Gastrocnemius medialis (tissue), 4 donors: Measurements from ENCODE around the gene LHPP. TPM values are rescaled to one million over a fixed set of nuclear protein-coding genes. Genes with fewer than 3 reads are reported as not detected.
A peak's percentile ranks its signal among the peaks of the same experiment; 100 is the strongest.

Experiments
- ATAC-seq, 2 donors: fragments of 150-250 bp; one replicate each; pipeline ENCODE4 v1.9.1; 2016
- DNase-seq, 2 donors: peaks; one replicate each; pipeline ENCODE4 v3.0.0-alpha.2; 2019
- H3K27ac ChIP-seq, 4 donors: fragments of 200-600 bp; sonication (generic); 1 replicate in 1 of 4; 2 replicates in 3 of 4; pipeline ENCODE4 v1.5.1; 2016 to 2018; ENCODE audit warnings: mild to moderate bottlenecking in 2 of 4, moderate library complexity in 1 of 4
- H3K27me3 ChIP-seq, 3 donors: fragments of 200-600 bp; sonication (generic) in 2 of 3; 1 replicate in 1 of 3; 2 replicates in 2 of 3; pipeline versions ENCODE4 v1.5.1 to v1.6.0; 2016 to 2019; ENCODE audit warnings: mild to moderate bottlenecking in 1 of 3, moderate library complexity in 1 of 3
- H3K36me3 ChIP-seq, 2 donors: fragments of 200-600 bp; sonication (generic) in 1 of 2; one replicate each; pipeline ENCODE4 v1.5.1; 2017 to 2018
- H3K4me1 ChIP-seq, 2 donors: fragments of 200-600 bp; sonication (generic) in 1 of 2; one replicate each; pipeline ENCODE4 v1.5.1; 2016 to 2017; ENCODE audit warnings: mild to moderate bottlenecking in 2 of 2
- H3K4me3 ChIP-seq, 4 donors: fragments of 200-600 bp; sonication (generic) in 3 of 4; 1 replicate in 1 of 4; 2 replicates in 3 of 4; pipeline ENCODE4 v1.5.1; 2016 to 2019; ENCODE audit warnings: mild to moderate bottlenecking in 2 of 4
- H3K9me3 ChIP-seq, 3 donors: fragments of 200-600 bp; sonication (generic) in 2 of 3; 1 replicate in 1 of 3; 2 replicates in 2 of 3; pipeline ENCODE4 v1.5.1; 2016 to 2019
- POLR2A ChIP-seq, 2 donors: fragments of 450-650 bp; IDR thresholded peaks; one replicate each; pipeline ENCODE4 v1.6.1; 2017; ENCODE audit warnings: antibody characterized with exemption in 2 of 2, mild to moderate bottlenecking in 2 of 2, moderate library complexity in 2 of 2
- in situ Hi-C, 4 donors: fragments of 200-750 bp; cut with MboI; loops; one replicate each; pipeline versions ENCODE4 v1.15.0 to v1.8.0; 2017; ENCODE audit warnings: low sequenced_read_pairs in 4 of 4
- intact Hi-C: fragments of 100-400 bp; cut with DNase I; formaldehyde crosslinking; loops from one replicate; pipeline ENCODE4 v1.15.1; 2023; ENCODE audit warnings: low total_unique reads
- total RNA-seq, 4 donors: library from RNA; depleted of rRNA; stranded (reverse); fragments of >200 nt; gene quantifications; one replicate each; pipeline versions ENCODE4 v1.1.0 to v1.2.3, GENCODE V29; 2016
- TF ChIP-seq, protein P1 (sequence below), 5 experiments: fragments of 450-650 bp in 3 of 5; fragments of 200-600 bp in 2 of 5; sonication (generic) in 2 of 5; IDR thresholded peaks in 4 of 5; conservative IDR thresholded peaks in 1 of 5; 1 replicate in 4 of 5; 2 replicates in 1 of 5; pipeline ENCODE4 v1.5.1; 2016 to 2019; ENCODE audit warnings: antibody characterized with exemption in 5 of 5, mild to moderate bottlenecking in 3 of 5, moderate library complexity in 3 of 5

Gene LHPP
- total RNA-seq, 4 donors from 2014 or later, result 4.9 to 16.0 (median 12.2) TPM

GRCh38 chr10:124520558-124521428 lies 59.2 kb downstream of the LHPP start:
- ATAC-seq, result no peak
- TF ChIP-seq, protein P1, sequence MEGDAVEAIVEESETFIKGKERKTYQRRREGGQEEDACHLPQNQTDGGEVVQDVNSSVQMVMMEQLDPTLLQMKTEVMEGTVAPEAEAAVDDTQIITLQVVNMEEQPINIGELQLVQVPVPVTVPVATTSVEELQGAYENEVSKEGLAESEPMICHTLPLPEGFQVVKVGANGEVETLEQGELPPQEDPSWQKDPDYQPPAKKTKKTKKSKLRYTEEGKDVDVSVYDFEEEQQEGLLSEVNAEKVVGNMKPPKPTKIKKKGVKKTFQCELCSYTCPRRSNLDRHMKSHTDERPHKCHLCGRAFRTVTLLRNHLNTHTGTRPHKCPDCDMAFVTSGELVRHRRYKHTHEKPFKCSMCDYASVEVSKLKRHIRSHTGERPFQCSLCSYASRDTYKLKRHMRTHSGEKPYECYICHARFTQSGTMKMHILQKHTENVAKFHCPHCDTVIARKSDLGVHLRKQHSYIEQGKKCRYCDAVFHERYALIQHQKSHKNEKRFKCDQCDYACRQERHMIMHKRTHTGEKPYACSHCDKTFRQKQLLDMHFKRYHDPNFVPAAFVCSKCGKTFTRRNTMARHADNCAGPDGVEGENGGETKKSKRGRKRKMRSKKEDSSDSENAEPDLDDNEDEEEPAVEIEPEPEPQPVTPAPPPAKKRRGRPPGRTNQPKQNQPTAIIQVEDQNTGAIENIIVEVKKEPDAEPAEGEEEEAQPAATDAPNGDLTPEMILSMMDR (IDR thresholded peaks at IDR 0.05 in 4 of 5, conservative IDR thresholded peaks at IDR 0.05 in 1 of 5), result no peak
- no peak for TF ChIP-seq POLR2A (IDR thresholded peaks at IDR 0.05)

GRCh38 chr10:124521429-124521871 lies 59.8 kb downstream of the LHPP start:
- ATAC-seq, result peak; percentile 58 to 72
- Histone ChIP-seq H3K4me1 (peaks cover 19 to 30% of the 10 kb centered on the region in 2 donors), H3K27ac (peak overlapping the region; percentile 56 to 75 (median 61)), H3K4me3 (no peak overlapping the region), H3K36me3 (no peaks in the 10 kb centered on the region), H3K27me3 (no peaks in the 10 kb centered on the region), H3K9me3 (no peaks in the 10 kb centered on the region)
- in situ Hi-C loops (no loop called here), intact Hi-C loops (loop anchor here (5.0 to 10.0 kb wide), 5 partner anchors 59 to 633 kb away; partner anchors contain the start of genes LHPP and OAT)
- DNase-seq, result peak; percentile 74 to 90
- TF ChIP-seq, protein P1 (IDR thresholded peaks at IDR 0.05 in 4 of 5, conservative IDR thresholded peaks at IDR 0.05 in 1 of 5), result no peak
- no peak for TF ChIP-seq POLR2A (IDR thresholded peaks at IDR 0.05)

More at GRCh38 chr10:124520558-124521428, 59.2 kb downstream of the LHPP start:
- intact Hi-C loops, result loop anchor here (5.0 to 10.0 kb wide), 5 partner anchors 58 to 634 kb away; partner anchors contain the start of genes LHPP and OAT
- in situ Hi-C loops, result no loop called here
- H3K27me3 ChIP-seq, result no peaks in the 10 kb centered on the region
- H3K27ac ChIP-seq, result peak overlapping the region; percentile 56 to 75 (median 61)
- DNase-seq, result no peak
- no peaks in the 10 kb centered on the region for H3K36me3 ChIP-seq
- H3K4me1 ChIP-seq, result peaks cover 19 to 29% of the 10 kb centered on the region in 2 donors
- H3K4me3 ChIP-seq, result no peak overlapping the region
- no peaks in the 10 kb centered on the region for H3K9me3 ChIP-seq

DNA sequence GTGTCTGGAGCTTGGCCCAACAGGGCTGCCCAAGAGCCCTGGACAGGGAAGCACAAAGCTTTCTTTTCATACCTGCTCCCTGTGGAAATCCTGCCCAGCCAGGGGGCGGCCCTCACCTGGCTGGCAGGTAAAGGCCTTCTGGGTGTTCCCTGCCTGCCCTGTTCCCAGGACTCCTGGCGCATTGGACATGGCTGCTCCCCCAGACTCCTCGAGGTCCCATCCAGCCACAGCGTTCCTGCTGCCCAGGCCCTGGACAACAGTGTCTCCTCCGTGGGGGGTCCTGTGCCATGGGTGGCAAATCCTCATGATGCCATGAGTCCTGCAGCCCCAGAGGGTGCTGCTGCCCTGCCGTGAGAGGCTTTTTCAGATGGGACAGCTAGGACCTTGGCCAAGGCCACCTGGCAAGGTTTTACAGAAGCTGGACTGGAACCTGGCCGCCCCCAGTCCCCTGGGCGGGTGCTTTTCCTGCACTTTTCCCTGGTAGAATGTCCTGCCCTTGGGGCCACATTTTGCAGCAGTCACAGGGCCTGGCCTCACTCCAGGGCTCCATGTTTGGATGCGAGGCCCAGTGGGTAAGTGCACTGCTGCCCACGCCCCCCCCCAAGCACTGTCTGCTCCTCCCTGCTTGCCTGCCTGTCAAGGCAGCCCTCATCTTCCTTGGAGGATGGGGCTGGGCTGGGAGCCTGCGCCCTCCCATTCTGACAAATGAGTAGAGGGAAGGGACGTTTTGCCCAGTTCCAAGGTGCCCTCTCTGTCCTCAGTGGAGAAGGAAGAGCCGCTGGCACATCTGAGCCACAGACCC lies 60.7 kb downstream of the LHPP start:
- in situ Hi-C loops (no loop called here), intact Hi-C loops (loop anchor here (5.0 to 10.0 kb wide), 5 partner anchors 60 to 632 kb away; partner anchors contain the start of genes LHPP and OAT)
- H3K27ac ChIP-seq, result peak overlapping the region; percentile 56 to 75 (median 61)
- H3K9me3 ChIP-seq, result no peaks in the 10 kb centered on the region
- no peak for TF ChIP-seq POLR2A (IDR thresholded peaks at IDR 0.05)
- TF ChIP-seq, protein P1 (IDR thresholded peaks at IDR 0.05 in 4 of 5, conservative IDR thresholded peaks at IDR 0.05 in 1 of 5), result no peak
- no peaks in the 10 kb centered on the region for H3K27me3 ChIP-seq
- DNase-seq (no peak), ATAC-seq (no peak)
- peaks cover 19 to 30% of the 10 kb centered on the region in 2 donors for H3K4me1 ChIP-seq
- no peaks in the 10 kb centered on the region for H3K36me3 ChIP-seq
- H3K4me3 ChIP-seq, result no peak overlapping the region

GRCh38 chr10:124522933-124523871 lies 61.6 kb downstream of the LHPP start:
- Histone ChIP-seq H3K27me3 (no peaks in the 10 kb centered on the region), H3K9me3 (no peaks in the 10 kb centered on the region), H3K27ac (peak overlapping the region in 3 of 4 donors; percentile 25 to 90 (median 65)), H3K36me3 (no peaks in the 10 kb centered on the region), H3K4me3 (peak overlapping the region in 2 of 4 donors; percentile 9 to 14), H3K4me1 (peaks cover 19 to 30% of the 10 kb centered on the region in 2 donors)
- TF ChIP-seq, protein P1 (IDR thresholded peaks at IDR 0.05 in 4 of 5, conservative IDR thresholded peaks at IDR 0.05 in 1 of 5), result no peak
- TF ChIP-seq POLR2A (IDR thresholded peaks at IDR 0.05), result no peak
- no peak for DNase-seq
- intact Hi-C loops, result loop anchor here (5.0 to 10.0 kb wide), 5 partner anchors 61 to 632 kb away; partner anchors contain the start of genes LHPP and OAT
- in situ Hi-C loops, result no loop called here
- ATAC-seq, result no peak
